GM19193 (cell line): ENCODE measurements around the gene LGALS9.
A peak's percentile ranks its signal among the peaks of the same experiment; 100 is the strongest.

Source experiments
- POLR2A ChIP-seq: IDR thresholded peaks from 4 replicates; pipeline ENCODE4 v1.6.1; 2011; ENCODE audit not compliant: insufficient read depth, insufficient read length; ENCODE audit errors: extremely low read depth

The LGALS9 gene

DNA sequence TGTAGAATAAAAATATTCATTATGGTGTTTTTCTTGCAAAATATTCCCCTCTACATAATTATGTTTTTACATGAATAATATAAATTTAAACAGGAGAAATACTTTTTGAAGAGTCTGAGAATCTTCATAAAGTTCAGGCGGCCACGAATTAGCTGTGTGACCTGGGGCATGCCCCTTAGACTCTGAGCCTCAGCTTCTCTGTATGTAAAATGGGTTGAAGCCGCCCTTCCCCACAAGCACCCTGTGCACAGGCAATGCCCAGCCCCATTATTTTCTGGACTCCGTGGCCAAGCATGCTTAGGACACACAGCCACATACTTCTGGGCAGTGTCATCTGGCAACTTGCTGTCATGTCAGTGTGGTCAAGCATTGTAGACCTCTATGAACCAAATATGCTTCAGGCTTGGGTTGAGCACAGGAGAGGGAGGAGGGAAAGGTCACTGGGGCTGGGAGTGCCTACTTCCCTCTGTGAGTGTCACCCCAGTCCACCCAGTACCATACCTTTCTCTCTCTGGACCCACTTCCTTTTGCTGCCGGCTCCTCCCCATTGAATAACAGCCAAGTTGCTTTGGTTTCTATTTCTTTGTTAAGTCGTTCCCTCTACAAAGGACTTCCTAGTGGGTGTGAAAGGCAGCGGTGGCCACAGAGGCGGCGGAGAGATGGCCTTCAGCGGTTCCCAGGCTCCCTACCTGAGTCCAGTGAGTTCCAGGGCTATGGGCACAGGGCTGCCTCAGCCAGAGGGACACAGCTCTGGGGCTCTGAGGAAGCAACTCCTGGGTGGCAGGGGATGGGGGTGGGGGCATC lies at the start of gene LGALS9:
LGALS9 (plus strand) TSS at position 582 of the 804 bp plus-strand sequence; CDS start at position 660, 78 bp downstream.
- TF ChIP-seq POLR2A: peak; percentile 57

DNA sequence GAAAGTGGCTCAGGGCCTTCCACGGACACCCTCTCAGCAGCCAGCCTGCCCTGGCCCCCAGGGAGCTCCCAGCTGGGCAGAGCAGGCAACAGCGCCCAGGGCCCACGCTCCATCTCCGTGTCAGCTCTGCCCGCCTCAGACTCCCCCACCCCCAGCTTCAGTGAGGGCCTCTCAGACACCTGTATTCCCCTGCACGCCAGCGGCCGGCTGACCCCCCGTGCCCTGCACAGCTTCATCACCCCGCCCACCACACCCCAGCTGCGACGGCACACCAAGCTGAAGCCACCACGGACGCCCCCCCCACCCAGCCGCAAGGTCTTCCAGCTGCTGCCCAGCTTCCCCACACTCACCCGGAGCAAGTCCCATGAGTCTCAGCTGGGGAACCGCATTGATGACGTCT lies 48.3 kb upstream of the LGALS9 start:
- TF ChIP-seq POLR2A: no peak

DNA sequence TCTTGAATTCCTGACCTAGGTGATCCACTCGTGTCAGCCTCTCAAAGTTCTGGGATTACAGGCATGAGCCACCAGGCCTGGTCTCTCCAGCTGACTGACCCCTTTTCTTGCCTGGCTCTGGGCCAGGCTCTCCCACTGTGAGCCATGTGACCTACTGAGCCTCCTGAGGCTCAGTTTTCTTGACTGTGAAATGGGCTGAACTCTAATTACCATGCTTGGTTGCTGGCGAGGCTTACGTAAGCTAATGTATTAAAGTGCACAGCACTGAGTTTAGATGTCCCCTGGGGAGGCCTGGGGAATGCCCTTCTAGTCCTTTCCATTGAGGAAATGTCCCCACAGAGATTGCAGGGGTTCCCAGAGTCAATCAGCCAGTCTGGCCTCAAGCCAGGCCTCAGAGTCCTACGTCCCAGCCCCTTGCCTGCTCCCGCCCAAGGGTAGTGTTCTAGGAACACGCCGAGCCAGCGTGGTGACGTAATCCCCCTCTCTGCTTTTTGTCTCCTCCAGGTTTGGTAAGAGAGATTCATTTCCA lies 45.8 kb upstream of the LGALS9 start:
- no peak for TF ChIP-seq POLR2A

DNA sequence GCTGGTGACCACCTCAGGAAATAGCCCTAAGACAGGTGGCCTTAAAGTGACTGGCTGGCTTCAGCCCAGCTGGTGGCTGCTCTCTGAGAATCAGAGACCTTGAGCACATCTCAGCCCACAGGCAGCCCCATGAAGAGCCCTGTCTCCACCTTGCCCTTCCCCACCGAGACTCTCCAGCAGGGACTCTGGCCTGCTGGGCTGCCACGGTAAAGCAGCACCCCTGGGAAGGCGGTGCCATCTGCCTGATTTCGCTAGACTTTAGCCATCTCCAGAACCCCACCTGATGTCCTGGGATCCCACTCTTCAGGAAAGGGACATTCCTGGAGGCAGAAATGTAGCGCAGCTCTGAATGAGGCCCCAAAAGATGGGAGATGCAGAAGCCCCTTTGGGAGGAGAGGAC lies 45.2 kb upstream of the LGALS9 start:
- TF ChIP-seq POLR2A: no peak

DNA sequence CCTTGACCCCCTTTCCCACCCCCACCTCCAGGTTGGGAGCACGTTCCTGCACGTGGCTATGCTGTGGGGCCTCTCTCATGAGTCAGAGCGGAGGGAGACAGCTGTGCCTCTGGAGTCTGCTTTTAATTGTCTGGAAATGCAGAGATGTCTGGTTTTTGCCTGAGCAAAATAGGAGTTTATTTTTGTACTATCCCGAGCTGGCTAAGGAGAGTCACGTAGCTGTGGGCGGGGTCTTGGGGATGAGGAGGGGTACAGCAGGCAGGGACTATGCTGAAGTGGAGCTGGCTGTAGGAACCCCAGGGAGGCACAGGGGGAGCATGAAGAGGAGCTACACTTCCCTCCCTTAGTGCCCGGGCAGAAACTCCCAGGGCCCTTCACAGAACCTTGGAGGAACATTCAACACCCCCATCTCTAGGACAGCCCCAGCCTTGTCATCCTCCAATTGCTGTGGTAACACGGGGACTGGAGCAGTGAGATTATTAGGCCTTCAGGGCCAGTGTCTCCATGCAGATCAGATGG lies 44.7 kb upstream of the LGALS9 start:
- TF ChIP-seq POLR2A: no peak

DNA sequence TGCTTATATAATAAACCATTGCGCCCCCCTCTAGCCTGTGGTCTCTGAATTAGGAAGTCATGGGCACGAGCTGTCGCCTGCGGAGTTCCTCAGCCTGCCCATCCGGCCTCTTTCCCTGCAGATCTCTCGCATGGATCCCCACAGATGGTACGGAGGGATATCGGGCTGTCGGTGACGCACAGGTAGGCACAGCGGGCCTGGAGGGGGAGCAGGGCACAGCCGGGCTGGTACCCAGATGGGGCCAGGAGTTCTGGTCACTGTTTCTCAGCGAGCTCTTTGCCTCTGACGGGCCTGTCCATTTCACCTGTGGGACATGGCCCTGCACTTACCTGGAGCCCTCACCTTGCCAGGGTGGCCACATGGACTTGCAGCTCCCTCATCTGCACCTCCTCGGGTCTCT lies 42.6 kb upstream of the LGALS9 start:
- no peak for TF ChIP-seq POLR2A

DNA sequence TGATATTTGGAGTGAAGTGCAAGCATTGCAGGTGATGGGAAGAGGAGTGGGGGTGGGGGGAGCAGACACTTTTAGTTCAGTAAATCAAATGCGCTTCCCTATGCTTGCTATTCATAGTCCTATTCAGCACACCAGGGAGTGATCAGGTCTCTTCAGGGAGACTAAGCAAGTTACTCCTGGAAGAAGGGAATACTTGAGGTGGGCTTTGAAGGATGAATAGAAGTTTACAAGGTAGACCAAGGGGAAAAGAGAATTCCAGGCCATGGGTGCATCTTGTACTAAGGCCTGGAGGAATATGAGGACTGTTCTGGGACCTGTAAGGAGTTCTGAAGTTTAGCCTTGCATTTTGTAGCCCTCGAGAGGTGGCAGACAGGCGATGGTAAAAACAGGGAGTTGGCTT lies 40.1 kb upstream of the LGALS9 start:
- no peak for TF ChIP-seq POLR2A

DNA sequence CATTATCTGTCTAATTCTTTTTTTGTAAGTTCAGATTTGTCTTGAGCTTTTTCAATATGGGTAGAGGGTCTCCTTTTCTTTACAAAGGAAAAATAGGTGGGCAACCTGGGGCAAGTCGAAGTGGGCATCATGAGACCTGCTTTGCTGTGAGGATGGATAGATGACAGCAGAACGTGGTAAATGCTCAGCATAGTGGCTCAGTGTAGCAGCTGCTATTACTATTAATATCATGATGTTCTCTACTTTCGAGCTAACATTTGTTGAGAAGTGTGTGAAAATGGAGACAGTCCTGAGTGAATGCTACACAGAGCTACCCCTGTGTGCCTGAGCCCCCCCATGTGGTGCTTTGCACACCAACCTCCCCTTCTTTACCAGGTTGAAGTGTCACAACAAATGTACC lies 39.0 kb upstream of the LGALS9 start:
- TF ChIP-seq POLR2A: no peak

DNA sequence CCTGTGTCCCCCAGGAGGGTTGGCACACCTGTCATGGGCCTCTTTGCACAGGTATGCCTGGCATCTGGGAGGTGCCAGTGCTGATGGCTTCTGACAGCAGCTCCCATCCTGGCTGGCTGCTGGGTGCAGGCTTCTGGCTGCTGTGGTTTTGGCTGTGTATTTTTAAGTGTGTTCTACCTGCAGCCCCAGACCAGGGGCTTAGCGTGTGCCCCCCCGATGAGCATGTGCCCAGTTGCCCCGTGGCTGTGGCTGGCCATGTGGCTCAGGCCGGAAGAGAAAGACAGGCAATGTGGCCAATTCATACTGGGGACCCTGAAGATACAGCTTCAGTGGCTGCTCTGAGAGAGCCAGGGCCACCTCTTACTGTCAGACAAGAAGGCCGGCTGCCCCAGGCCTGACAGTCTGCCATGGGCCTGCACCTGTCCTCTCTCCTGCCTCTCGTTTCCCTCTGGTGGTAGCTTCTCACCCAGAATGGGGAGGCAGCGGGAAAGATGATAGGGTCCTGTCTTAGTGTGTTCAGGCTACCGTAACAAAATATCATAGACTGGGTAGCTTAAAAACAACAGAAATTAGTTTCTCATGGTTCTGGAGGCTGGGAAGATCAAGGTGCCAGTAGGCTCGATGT lies 37.6 kb upstream of the LGALS9 start:
- no peak for TF ChIP-seq POLR2A

DNA sequence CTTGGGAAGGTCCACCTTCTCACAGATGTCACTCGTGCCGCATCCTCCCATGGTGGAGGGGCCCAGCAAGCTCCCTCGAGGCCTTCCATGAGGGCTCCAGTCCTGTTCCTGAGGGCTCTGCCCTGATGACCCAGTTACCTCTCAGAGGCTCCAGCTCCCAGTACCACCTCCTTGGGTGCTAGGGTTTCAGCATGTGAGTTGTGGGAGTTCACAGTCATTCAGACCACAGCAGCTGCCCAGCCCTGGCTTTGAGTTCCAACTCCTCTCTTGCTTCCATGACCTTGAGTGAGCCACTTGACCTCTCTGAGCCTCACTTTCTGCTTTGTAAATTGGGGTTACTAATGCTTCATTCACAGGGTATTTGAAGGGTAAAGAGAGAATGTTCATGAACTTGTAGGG lies 37.1 kb upstream of the LGALS9 start:
- no peak for TF ChIP-seq POLR2A

DNA sequence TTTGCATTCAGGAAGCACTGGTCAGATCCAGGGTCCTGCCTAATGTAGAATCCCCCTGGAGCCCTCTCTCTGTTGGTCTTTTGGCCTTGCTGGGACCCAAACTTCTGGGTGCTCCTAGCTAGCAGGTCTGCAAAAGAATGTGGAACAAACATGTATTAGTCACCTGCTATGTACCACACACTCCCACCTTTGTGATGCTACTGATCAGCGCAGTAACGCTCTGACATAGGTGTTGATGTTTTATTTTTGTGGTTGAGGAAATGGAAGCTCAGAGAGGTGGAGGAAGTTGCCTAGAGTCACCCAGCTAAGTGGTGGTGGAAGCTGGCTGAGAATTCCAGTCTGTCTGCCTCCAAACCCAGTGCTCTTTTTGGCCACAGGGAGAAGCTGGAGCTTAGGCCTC lies 35.8 kb upstream of the LGALS9 start:
- TF ChIP-seq POLR2A: no peak

DNA sequence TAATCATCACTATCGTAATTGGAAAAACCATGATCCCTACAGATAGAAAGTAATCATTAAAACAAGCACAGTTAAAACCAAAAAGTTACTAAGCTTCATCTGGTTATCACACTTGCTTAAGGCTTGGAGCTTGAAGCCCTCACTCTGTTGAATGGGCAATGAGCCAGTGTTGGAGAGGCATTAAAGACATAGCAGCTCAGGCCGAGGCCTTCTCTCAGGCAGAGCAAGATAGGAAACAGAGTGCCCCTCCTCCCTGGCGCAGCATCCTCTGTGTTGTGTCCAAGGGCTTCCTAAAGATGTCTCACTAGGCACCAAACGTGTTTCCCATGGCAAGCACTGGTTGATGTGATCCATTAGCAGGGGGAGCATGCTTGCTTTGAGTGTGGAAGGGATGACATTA lies 34.9 kb upstream of the LGALS9 start:
- TF ChIP-seq POLR2A: no peak

DNA sequence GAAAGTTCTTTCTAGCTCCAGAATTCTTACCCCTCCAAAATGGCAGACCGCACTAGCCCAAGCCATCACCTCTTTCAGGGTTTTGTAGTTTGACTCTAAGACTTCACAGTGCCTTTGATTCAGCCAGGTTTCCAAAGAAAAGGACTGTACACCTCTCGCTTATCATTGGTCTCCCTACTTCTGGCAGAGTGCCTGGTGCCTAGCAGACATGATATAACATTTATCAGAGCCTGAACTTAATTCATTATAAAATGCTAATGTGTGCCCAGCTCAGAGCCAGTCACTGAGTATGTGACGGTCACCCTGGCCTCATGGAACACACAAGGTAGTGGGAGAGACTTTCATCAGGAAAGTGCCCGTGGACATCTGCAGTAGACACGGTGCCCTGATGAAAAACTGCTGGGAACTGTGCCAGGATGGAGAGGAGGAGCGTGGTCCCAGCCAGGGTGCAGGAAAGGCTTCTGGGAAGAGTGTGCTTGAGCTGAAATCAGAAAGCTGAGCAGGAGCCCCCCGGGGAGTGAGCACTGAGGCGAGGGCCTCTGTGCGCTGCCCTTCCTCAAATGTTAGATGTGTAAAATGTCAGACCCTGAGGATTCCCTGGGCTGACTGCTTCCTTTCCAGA lies 34.3 kb upstream of the LGALS9 start:
- TF ChIP-seq POLR2A: no peak

DNA sequence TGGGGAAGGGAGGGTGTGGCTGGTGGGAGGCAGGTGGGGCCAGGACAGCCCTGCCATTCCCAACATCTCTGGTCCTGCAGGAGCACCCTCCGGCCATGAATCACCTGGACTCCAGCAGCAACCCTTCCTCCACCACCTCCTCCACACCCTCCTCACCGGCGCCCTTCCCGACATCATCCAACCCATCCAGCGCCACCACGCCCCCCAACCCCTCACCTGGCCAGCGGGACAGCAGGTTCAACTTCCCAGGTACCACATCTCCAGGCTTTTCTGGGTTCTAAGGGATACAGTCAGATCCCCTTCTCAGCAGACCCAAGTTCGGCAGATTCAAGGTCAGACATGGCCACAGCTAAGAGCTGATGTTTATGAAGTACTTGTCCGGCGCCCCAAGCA lies 33.8 kb upstream of the LGALS9 start:
- no peak for TF ChIP-seq POLR2A

DNA sequence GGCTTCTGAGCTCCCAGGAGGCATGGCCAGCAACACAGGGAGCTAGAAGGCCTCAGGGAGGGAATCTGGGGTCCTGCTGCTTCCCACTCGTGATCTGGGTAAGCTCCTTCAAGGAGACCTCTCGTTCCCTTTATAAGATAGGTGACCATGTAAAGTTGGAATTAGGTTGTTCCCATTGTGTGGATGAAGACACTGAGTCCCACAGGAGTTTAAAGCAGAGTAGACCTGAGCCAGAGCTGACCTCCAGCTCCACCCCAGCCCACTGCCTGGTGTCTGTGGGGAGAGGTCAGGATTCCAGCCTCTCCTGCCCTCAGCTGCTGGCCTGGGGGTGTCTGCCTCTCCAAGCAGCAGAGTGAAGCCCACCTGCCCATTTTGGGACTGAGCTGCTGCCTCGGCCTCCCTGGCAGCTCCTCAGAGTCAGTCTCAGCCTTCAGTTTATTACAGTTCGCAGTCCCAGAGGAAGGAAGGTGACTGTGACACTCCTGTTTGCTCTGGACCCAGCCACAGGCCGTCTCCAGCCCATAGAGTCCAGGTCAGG lies 33.1 kb upstream of the LGALS9 start:
- no peak for TF ChIP-seq POLR2A
